Right atrium auricular region (tissue), 2 donors: Measurements from ENCODE around the gene SNAP47. TPM values are rescaled to one million over a fixed set of nuclear protein-coding genes. Genes with fewer than 3 reads are reported as not detected.

Source experiments
- DNase-seq: peaks from one replicate; pipeline ENCODE4 v3.0.0-alpha.2; 2019; ENCODE audit warnings: low spot score
- H3K27ac ChIP-seq, 2 donors: fragments of 200-600 bp; sonication (generic); 1 replicate in 1 of 2; 2 replicates in 1 of 2; pipeline ENCODE4 v1.5.1; 2016 to 2019
- H3K27me3 ChIP-seq, 2 donors: fragments of 200-600 bp; sonication (generic); one replicate each; pipeline versions ENCODE4 v1.5.1 to v1.6.0; 2017 to 2019
- H3K36me3 ChIP-seq: fragments of 200-600 bp; sonication (generic); one replicate; pipeline ENCODE4 v1.5.1; 2016
- H3K4me1 ChIP-seq, 2 donors: fragments of 200-600 bp; sonication (generic); one replicate each; pipeline versions ENCODE4 v1.5.1 to v1.6.0; 2017 to 2019
- H3K4me3 ChIP-seq, 2 donors: fragments of 200-600 bp; sonication (generic); 1 replicate in 1 of 2; 2 replicates in 1 of 2; pipeline ENCODE4 v1.5.1; 2017 to 2019; ENCODE audit warnings: mild to moderate bottlenecking in 1 of 2, moderate library complexity in 1 of 2
- H3K9me3 ChIP-seq, 2 donors: fragments of 200-600 bp; sonication (generic); one replicate each; pipeline ENCODE4 v1.5.1; 2019
- total RNA-seq, 2 donors: library from RNA; depleted of rRNA; stranded (reverse); fragments of >200 nt; gene quantifications; one replicate each; pipeline ENCODE4 v1.1.0, GENCODE V29; 2016
- TF ChIP-seq, protein P1 (sequence below), 2 donors: fragments of 200-600 bp; sonication (generic); IDR thresholded peaks; one replicate each; pipeline ENCODE4 v1.5.1; 2019; ENCODE audit warnings: antibody characterized with exemption in 2 of 2

SNAP47 gene
- total RNA-seq, 2 donors from 2014 or later, result 39.1 to 102 TPM

DNA sequence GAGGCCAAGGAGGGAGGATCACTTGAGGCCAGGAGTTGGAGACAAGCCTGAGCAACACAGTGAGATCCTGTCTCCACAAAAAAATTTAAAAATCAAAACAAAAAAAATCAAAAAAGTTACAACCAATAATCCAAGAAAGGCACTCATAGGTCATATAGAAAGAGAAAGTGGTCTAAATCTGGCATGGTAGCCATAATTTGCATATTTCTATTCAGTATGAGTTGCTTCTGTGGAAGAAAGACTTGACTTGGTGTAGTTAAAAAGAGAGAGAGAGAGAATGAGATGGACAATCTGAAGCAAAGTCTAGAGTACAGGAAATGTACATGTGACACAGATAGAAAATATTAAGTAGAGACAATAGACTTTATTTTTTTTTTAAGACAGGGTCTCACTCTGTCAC, 22.6 kb upstream of the SNAP47 start:
- Histone ChIP-seq H3K27me3 (no peaks in the 10 kb centered on the region), H3K4me3 (no peak overlapping the region), H3K36me3 (no peaks in the 10 kb centered on the region), H3K4me1 (no peaks in the 10 kb centered on the region), H3K9me3 (peaks cover 0 to 24% of the 10 kb centered on the region in 2 donors), H3K27ac (no peak overlapping the region)
- no peak for DNase-seq
- TF ChIP-seq, protein P1, sequence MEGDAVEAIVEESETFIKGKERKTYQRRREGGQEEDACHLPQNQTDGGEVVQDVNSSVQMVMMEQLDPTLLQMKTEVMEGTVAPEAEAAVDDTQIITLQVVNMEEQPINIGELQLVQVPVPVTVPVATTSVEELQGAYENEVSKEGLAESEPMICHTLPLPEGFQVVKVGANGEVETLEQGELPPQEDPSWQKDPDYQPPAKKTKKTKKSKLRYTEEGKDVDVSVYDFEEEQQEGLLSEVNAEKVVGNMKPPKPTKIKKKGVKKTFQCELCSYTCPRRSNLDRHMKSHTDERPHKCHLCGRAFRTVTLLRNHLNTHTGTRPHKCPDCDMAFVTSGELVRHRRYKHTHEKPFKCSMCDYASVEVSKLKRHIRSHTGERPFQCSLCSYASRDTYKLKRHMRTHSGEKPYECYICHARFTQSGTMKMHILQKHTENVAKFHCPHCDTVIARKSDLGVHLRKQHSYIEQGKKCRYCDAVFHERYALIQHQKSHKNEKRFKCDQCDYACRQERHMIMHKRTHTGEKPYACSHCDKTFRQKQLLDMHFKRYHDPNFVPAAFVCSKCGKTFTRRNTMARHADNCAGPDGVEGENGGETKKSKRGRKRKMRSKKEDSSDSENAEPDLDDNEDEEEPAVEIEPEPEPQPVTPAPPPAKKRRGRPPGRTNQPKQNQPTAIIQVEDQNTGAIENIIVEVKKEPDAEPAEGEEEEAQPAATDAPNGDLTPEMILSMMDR (IDR thresholded peaks at IDR 0.05), result no peak

DNA sequence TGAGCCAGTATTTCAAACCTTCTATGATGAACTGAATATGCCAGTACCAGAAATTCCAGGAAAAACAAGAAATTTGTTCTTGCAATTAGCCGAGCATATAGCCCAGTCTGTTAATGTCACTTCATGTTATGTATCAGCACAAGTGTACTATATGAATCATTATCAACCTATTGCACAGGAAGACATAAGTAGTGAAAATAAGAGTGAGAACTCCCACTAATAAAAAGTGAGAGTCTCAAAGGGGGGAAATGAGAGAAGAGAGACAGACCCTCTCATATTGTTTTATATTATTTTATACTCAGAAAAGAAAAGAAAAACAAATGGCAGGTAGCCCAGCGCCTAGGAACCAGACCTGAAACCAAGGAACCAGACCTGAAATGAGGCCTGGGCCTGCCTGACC, 16.3 kb upstream of the SNAP47 start:
- DNase-seq, result no peak
- H3K4me3 ChIP-seq, result no peak overlapping the region
- no peak overlapping the region for H3K27ac ChIP-seq
- H3K27me3 ChIP-seq, result no peaks in the 10 kb centered on the region
- no peaks in the 10 kb centered on the region for H3K36me3 ChIP-seq
- TF ChIP-seq, protein P1 (IDR thresholded peaks at IDR 0.05), result no peak
- peaks cover 0 to 65% of the 10 kb centered on the region in 2 donors for H3K9me3 ChIP-seq
- H3K4me1 ChIP-seq, result no peaks in the 10 kb centered on the region

DNA sequence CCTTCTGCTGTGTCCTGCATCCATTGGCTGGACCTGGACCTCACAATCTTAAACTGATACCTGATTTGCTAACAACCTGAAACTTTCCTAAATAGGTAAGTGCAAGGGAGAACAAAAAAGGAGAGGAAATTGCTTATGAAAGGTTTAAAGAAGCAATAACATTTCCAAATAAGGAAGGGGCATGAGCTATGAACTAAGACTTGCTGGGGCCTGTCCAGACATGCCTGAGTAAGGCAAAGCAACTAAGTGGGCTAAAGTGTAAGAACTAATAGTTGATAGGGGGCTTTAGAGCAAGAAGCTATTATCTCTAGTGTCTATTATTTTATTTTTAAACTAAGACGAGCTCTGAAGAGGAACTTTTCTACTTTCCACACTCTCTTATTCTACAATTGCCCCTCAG, 11.8 kb upstream of the SNAP47 start:
- H3K4me1 ChIP-seq, result peaks cover 0 to 22% of the 10 kb centered on the region in 2 donors
- no peaks in the 10 kb centered on the region for H3K36me3 ChIP-seq
- no peak for DNase-seq
- peaks cover 0 to 41% of the 10 kb centered on the region in 2 donors for H3K9me3 ChIP-seq
- no peaks in the 10 kb centered on the region for H3K27me3 ChIP-seq
- no peak overlapping the region for H3K27ac ChIP-seq
- TF ChIP-seq, protein P1 (IDR thresholded peaks at IDR 0.05), result no peak
- no peak overlapping the region for H3K4me3 ChIP-seq

DNA sequence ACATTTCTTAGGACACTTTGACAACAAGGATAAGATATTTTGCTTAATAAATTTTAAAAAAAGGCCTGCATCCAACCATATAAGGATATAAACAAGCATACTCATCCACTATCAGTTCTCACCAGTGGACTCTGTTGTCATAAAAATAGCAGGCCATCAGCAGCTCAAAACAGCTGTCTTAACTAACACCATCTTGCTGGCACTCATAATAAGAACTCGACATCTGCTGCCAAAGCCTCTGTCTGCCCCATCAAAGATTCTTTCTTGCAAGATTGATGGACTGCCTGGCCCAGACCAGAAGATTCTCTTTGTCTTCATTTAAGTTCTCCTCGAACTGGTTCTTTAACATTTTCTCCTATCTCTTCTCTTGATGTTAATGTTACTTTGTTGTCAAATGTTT, 10.2 kb upstream of the SNAP47 start:
- no peak overlapping the region for H3K4me3 ChIP-seq
- peak overlapping the region; percentile 59 to 85 for H3K27ac ChIP-seq
- no peak for DNase-seq
- no peaks in the 10 kb centered on the region for H3K27me3 ChIP-seq
- H3K4me1 ChIP-seq, result peaks cover 0 to 38% of the 10 kb centered on the region in 2 donors
- TF ChIP-seq, protein P1 (IDR thresholded peaks at IDR 0.05), result no peak
- H3K9me3 ChIP-seq, result peaks cover 0 to 28% of the 10 kb centered on the region in 2 donors
- H3K36me3 ChIP-seq, result no peaks in the 10 kb centered on the region

DNA sequence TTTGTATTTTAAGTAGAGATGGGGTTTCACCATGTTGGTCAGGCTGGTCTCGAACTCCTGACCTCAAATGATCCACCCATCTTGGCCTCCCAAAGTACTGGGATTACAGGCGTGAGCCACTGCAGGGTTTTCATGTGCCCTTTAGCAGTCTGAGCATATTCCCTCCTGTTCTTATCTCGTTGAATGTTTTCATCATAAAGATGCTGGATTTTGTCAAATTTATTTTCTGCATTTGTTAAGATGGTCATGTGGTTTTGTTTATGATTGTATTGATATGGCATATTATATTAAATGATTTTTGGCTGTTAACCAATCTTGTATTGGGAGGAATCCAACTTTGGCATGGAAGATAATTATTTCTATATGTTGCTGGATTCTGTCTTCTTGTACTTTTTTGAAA, 8.9 kb upstream of the SNAP47 start:
- no peak for DNase-seq
- TF ChIP-seq, protein P1 (IDR thresholded peaks at IDR 0.05), result no peak
- Histone ChIP-seq H3K9me3 (peaks cover 0 to 16% of the 10 kb centered on the region in 2 donors), H3K27ac (no peak overlapping the region), H3K4me3 (no peak overlapping the region), H3K27me3 (no peaks in the 10 kb centered on the region), H3K36me3 (no peaks in the 10 kb centered on the region), H3K4me1 (peaks cover 0 to 48% of the 10 kb centered on the region in 2 donors)

DNA sequence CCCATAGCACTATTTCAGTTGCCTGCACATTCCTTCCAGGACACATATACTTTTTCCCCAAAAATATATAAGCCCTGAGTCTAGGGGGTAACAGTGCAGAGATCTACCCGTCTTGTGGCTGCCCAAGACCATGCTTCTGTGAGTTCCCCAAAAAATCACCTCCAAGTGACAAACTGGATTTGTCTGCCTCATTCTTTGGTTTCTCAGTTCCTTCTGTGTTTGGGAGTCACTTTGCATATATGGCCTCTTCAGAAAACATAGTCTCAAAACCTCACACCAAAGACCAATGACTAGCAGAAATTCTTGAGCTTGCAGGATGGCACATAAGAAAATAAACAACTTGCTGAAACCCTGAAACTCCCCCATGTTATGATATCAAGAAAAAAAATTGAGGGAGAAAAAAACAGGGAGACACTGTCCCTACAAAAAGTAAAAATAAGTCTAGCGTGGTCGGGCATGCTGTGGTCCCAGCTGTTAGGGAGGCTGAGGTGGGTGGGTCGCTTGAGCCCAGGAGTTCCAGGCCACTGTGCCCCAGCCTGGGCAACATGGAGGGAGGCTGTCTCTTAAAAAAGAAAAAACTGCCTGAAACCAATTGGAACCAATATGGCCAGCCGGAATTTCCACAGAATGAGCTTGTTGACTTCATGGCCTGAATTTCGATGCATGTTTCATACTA, 8.2 kb upstream of the SNAP47 start:
- peaks cover 5% of the 10 kb centered on the region for H3K36me3 ChIP-seq
- TF ChIP-seq, protein P1 (IDR thresholded peaks at IDR 0.05), result no peak
- H3K4me3 ChIP-seq, result no peak overlapping the region
- H3K4me1 ChIP-seq, result peaks cover 0 to 48% of the 10 kb centered on the region in 2 donors
- H3K9me3 ChIP-seq, result peaks cover 0 to 8% of the 10 kb centered on the region in 2 donors
- H3K27me3 ChIP-seq, result no peaks in the 10 kb centered on the region
- no peak for DNase-seq
- H3K27ac ChIP-seq, result peak overlapping the region in 1 of 2 donors; percentile 69
